K562 (cell line): ENCODE data around the gene OMP. TPM values are rescaled to one million over a fixed set of nuclear protein-coding genes. Genes with fewer than 3 reads are reported as not detected.

Source experiments
- ATAC-seq: fragments of 200-7000 bp; cut with Tn5 transposase; 3 replicates; pipeline ENCODE4 v1.9.1; 2020; ENCODE audit warnings: moderate library complexity
- BruUV-seq: library from RNA; stranded (reverse); fragments of 400-500 nt; replicated peaks from 2 replicates; lab custom pipeline; 2021; lab: Mats Ljungman, UMichigan
- CTCF ChIA-PET: fragments of 300-600 bp; formaldehyde crosslinking; extraction: SDS; loops from one replicate; lab custom pipeline; 2021; ENCODE audit warnings: low intra/inter-chr PET ratio; lab: Yijun Ruan, JAX
- POLR2A ChIA-PET: fragments of 300-600, 350-650 bp; sonication (Branson Sonifier 250); formaldehyde crosslinking; extraction: SDS; loops from one replicate; lab custom pipeline; 2021; ENCODE audit warnings: antibody characterized with exemption, inconsistent platforms; lab: Yijun Ruan, JAX
- DNase-seq, 4 experiments: peaks; one replicate each; pipeline versions ENCODE4 v3.0.0 to v3.0.0-alpha.2; 2011 to 2018; ENCODE audit warnings: low spot score in 3 of 4, mixed read lengths in 3 of 4; ENCODE audit errors: extremely low read depth in 1 of 4
- FAIRE-seq: peaks from 2 replicates; lab custom pipeline; 2011; peaks lifted over from hg19 to GRCh38; lab: Jason Lieb, UNC
- H2AFZ ChIP-seq: 2 replicates; pipeline ENCODE4 v1.6.0; 2011; ENCODE audit warnings: low read depth, low read length, control low read depth, inconsistent platforms
- H3K27ac ChIP-seq: fragments of 200-600 bp; 3 replicates; pipeline ENCODE4 v1.8.0; 2011; ENCODE audit warnings: low read depth, mild to moderate bottlenecking, control low read depth, inconsistent platforms, low read length, moderate library complexity, mixed read lengths; ENCODE audit errors: extremely low read depth
- H3K27me3 ChIP-seq, 2 experiments: fragments of 300-600 bp in 1 of 2; 2 replicates in 1 of 2; 3 replicates in 1 of 2; pipeline versions ENCODE4 v1.6.0 to v1.8.0; 2011; ENCODE audit warnings: inconsistent platforms in 2 of 2, low read length in 2 of 2, mild to moderate bottlenecking in 1 of 2, mixed read lengths in 1 of 2, moderate library complexity in 1 of 2; ENCODE audit not compliant: control insufficient read depth in 2 of 2, insufficient read depth in 2 of 2
- H3K36me3 ChIP-seq: fragments of 300-600 bp; 3 replicates; pipeline ENCODE4 v1.8.0; 2011; ENCODE audit warnings: mild to moderate bottlenecking, low read length, inconsistent platforms; ENCODE audit not compliant: control insufficient read depth, insufficient read depth
- H3K4me1 ChIP-seq, 2 experiments: fragments of 200-600 bp in 1 of 2; replicated peaks in 1 of 2; 2 replicates in 1 of 2; 3 replicates in 1 of 2; pipeline versions ENCODE4 v1.5.1 to v1.8.0; 2011; ENCODE audit warnings: inconsistent platforms in 2 of 2, low read length in 2 of 2, mild to moderate bottlenecking in 1 of 2, mixed read lengths in 1 of 2, moderate library complexity in 1 of 2; ENCODE audit not compliant: control insufficient read depth in 2 of 2, insufficient read depth in 2 of 2
- H3K4me2 ChIP-seq: 2 replicates; pipeline ENCODE4 v1.6.1; 2011; ENCODE audit warnings: low read length, control low read depth, inconsistent platforms, mixed read lengths; ENCODE audit not compliant: insufficient read depth
- H3K4me3 ChIP-seq: fragments of 200-600 bp; sonication (generic), shearing (Covaris generic); 2 replicates; pipeline ENCODE4 v1.5.1; 2016; ENCODE audit warnings: control low read depth, inconsistent platforms
- H3K79me2 ChIP-seq: fragments of 200-600 bp; 3 replicates; pipeline ENCODE4 v1.8.0; 2011; ENCODE audit warnings: low read length, inconsistent platforms; ENCODE audit not compliant: control insufficient read depth, insufficient read depth
- H3K9ac ChIP-seq, 2 experiments: 2 replicates each; pipeline versions ENCODE4 v1.6.0 to v1.6.1; 2011; ENCODE audit warnings: low read depth in 2 of 2, low read length in 2 of 2, control low read depth in 1 of 2, inconsistent platforms in 1 of 2, mild to moderate bottlenecking in 1 of 2, mixed read lengths in 1 of 2; ENCODE audit not compliant: insufficient read depth in 1 of 2
- H3K9me1 ChIP-seq: one replicate; pipeline ENCODE4 v1.6.0; 2011; ENCODE audit warnings: inconsistent platforms, mild to moderate bottlenecking, low read length, moderate library complexity; ENCODE audit not compliant: control insufficient read depth, insufficient read depth
- H3K9me3 ChIP-seq: replicated peaks from 2 replicates; pipeline ENCODE4 v1.5.1; 2011; ENCODE audit warnings: low read depth, low read length, inconsistent platforms; ENCODE audit not compliant: control insufficient read depth, insufficient read depth
- H4K20me1 ChIP-seq: replicated peaks from 2 replicates; pipeline ENCODE4 v1.6.1; 2011; ENCODE audit warnings: low read length, inconsistent platforms, mixed read lengths; ENCODE audit not compliant: control insufficient read depth, insufficient read depth
- GATAD2B ChIP-seq: fragments of 450-650 bp; IDR thresholded peaks from 2 replicates; pipeline ENCODE4 v1.6.1; 2017; ENCODE audit warnings: mild to moderate bottlenecking, borderline replicate concordance
- GTF2A2 ChIP-seq: IDR thresholded peaks from 2 replicates; pipeline ENCODE4 v1.6.1; 2016; ENCODE audit warnings: mild to moderate bottlenecking, missing genetic modification characterization, missing compliant biosample characterization
- HDAC8 ChIP-seq: fragments of 450-650 bp; IDR thresholded peaks from 2 replicates; pipeline ENCODE4 v1.6.1; 2016; ENCODE audit warnings: mild to moderate bottlenecking, missing genetic modification characterization, moderate library complexity, missing compliant biosample characterization
- NR4A1 ChIP-seq, 2 experiments: fragments of 250-450 bp in 1 of 2; fragments of 450-650 bp in 1 of 2; sonication (Bioruptor Pico) in 1 of 2; IDR thresholded peaks; 2 replicates each; pipeline versions ENCODE4 v1.4.0 to v1.6.1; 2016 to 2020; ENCODE audit warnings: mild to moderate bottlenecking in 2 of 2, missing compliant biosample characterization in 1 of 2, missing genetic modification characterization in 1 of 2, moderate library complexity in 1 of 2
- PCBP1 ChIP-seq: fragments of 200-400 bp; formaldehyde crosslinking; IDR thresholded peaks from 2 replicates; pipeline ENCODE4 v1.6.1; 2018; ENCODE audit warnings: mild to moderate bottlenecking, low read depth, low read length; ENCODE audit not compliant: poor library complexity, severe bottlenecking
- SMAD1 ChIP-seq: fragments of 150-350 bp; IDR thresholded peaks from 2 replicates; pipeline ENCODE4 v1.6.1; 2014; ENCODE audit warnings: low read length, low read depth; ENCODE audit not compliant: partially characterized antibody
- ZBED1 ChIP-seq: IDR thresholded peaks from 2 replicates; pipeline ENCODE4 v1.6.1; 2014
- ZNF311 ChIP-seq: fragments of 250-450 bp; sonication (Bioruptor Pico); IDR thresholded peaks from 2 replicates; pipeline ENCODE4 v1.4.0; 2020; ENCODE audit warnings: mild to moderate bottlenecking, moderate library complexity
- ZNF57 ChIP-seq: fragments of 450-650 bp; formaldehyde crosslinking; IDR thresholded peaks from 2 replicates; pipeline ENCODE4 v1.4.0; 2020; ENCODE audit warnings: mild to moderate bottlenecking, moderate library complexity
- WGBS: fragments of 100-300 bp; shearing (Covaris generic); methylation state at CpG from one replicate; pipeline ENCODE4 v1.1.6; 2016; ENCODE audit warnings: low coverage, mixed read lengths; ENCODE audit not compliant: insufficient coverage; ENCODE audit errors: missing lambda C conversion rate; 5-methylcytosine and 5-hydroxymethylcytosine counted together
- in situ Hi-C: fragments of 300-500 bp; cut with MboI; formaldehyde crosslinking; loops from 4 replicates; pipeline ENCODE4 v1.15.0; 2018; ENCODE audit warnings: inconsistent platforms, mixed read lengths
- intact Hi-C: fragments of 100-400 bp; cut with micrococcal nuclease; formaldehyde crosslinking; loops from 2 replicates; pipeline ENCODE4 v1.14.2; 2022
- polyA plus RNA-seq, 8 experiments: library from polyadenylated mRNA; depleted of rRNA in 4 of 8; stranded (reverse) in 5 of 8; unstranded in 3 of 8; fragments of >200 nt; fragmentation: Nextera tagmentation in 2 of 8; fragmentation: Illumina TruSeq in 1 of 8; extraction: Ambion mirVana in 2 of 8; extraction: Trizol in 1 of 8; gene quantifications; 2 replicates each; pipeline versions ENCODE4 v1.2.1 to v1.2.3, GENCODE V29; 2011 to 2014; ENCODE audit warnings: inconsistent platforms in 1 of 8, missing spikeins in 1 of 8
- total RNA-seq, 7 experiments: library from RNA; depleted of rRNA in 6 of 7; stranded (reverse); fragments of >200 nt in 6 of 7; fragmentation: Illumina TruSeq in 2 of 7; extraction: Trizol in 2 of 7; gene quantifications; 2 replicates each; pipeline versions ENCODE4 v1.2.1 to v1.2.3, GENCODE V29; 2011 to 2021; ENCODE audit warnings: low replicate concordance in 1 of 7
- TF ChIP-seq, protein P1 (sequence below): fragments of 450-650 bp; formaldehyde crosslinking; IDR thresholded peaks from 2 replicates; pipeline ENCODE4 v1.4.0; 2022; ENCODE audit warnings: mild to moderate bottlenecking, moderate library complexity
- TF ChIP-seq, protein P2 (sequence below): fragments of 250-450 bp; sonication (Bioruptor Pico); IDR thresholded peaks from 2 replicates; pipeline ENCODE4 v1.5.0; 2022; ENCODE audit warnings: mild to moderate bottlenecking

Gene OMP
- total and polyA plus RNA-seq, 9 of the 15 experiments (the other 6 are each of a cell fraction or from before 2014, with no cell fraction given) = not detected

DNA sequence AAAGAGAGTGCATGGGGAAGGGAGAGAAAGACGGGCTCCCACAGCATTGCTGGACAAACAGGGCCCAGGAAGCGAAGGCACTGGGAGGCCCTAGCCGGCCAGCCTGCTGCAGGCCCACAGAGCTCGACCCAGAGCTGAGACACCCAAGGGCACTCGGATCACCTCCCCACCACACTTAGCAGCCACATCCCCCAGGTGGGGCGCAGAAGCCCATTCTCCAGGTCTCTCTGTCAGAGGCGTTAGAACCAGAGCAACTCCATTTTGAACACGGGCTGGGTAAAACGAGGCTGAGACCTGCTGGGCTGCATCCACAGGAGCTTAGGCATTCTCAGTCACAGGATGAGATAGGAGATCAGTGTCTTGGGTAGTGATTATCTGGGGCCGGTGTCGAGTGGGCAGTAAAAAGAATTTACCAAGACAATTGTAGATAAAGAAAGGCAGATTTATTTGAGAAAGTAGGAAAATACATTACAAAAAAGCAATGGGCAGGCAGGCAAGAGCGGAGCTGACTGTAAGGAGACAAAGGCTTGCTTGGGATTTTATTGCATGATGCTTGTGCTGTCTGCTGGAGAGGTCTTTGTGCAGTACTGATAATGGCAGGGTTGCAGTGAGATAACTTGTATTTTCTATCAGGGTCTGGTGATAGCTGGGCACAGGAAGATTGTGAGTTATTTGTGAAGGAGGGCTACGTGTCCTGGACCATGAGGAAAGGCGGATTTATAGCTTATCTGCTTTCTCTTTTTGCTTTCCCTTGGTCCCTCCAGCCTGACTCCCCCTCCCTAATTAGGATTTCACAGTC is 49.2 kb upstream of the OMP start:
- no TSS peak for BruUV-seq
- H3K27ac ChIP-seq = no peak overlapping the region
- intact Hi-C loops (no loop called here), in situ Hi-C loops (no loop called here)
- no peaks in the 10 kb centered on the region for H4K20me1 ChIP-seq
- H2AFZ ChIP-seq = peak overlapping the region; percentile 51; the same call in 1 of the 2 replicates
- H3K4me2 ChIP-seq = peak overlapping the region; percentile 9; the same call in 1 of the 2 replicates
- ATAC-seq (no peak; the same call in 1 of the 3 replicates), DNase-seq (peak in 1 of 4 experiments; percentile 31), FAIRE-seq (no peak)
- 8% methylated on average over 14 of the region's 14 CpGs for WGBS
- ChIA-PET CTCF (no interaction called here), POLR2A (interaction anchor here (0.7 to 1.2 kb wide), 4 partner anchors 11 to 74 kb away, joined by 3 to 5 read pairs (median 4); partner anchors contain the start of gene CAPN5)
- H3K9me3 ChIP-seq = no peaks in the 10 kb centered on the region
- H3K4me1 ChIP-seq = peaks cover 8 to 15% of the 10 kb centered on the region in 2 experiments; a peak in 4 of 5 replicates
- no peaks in the 10 kb centered on the region for H3K36me3 ChIP-seq
- H3K9ac ChIP-seq = peak overlapping the region in 1 of 2 experiments; percentile 79; a peak in 2 of 4 replicates
- no peak overlapping the region for H3K4me3 ChIP-seq
- H3K79me2 ChIP-seq = no peaks in the 10 kb centered on the region
- peaks cover 0 to 12% of the 10 kb centered on the region in 2 experiments; a peak in 2 of 5 replicates for H3K27me3 ChIP-seq
- H3K9me1 ChIP-seq = no peaks in the 10 kb centered on the region
- no peak for TF ChIP-seq PCBP1
- TF ChIP-seq NR4A1 (CRISPR knock-in tag; IDR thresholded peaks at IDR 0.05) = no peak
- peak; percentile 99 for TF ChIP-seq NR4A1 (tag; IDR thresholded peaks at IDR 0.05)
- TF ChIP-seq GTF2A2 (tag) = no peak
- 0 out of 2 replicates have a peak, but pooled peaks have one; percentile 55 for TF ChIP-seq ZNF57 (CRISPR knock-in tag)
- TF ChIP-seq HDAC8 (tag) = peak; percentile 89
- TF ChIP-seq, protein P1, sequence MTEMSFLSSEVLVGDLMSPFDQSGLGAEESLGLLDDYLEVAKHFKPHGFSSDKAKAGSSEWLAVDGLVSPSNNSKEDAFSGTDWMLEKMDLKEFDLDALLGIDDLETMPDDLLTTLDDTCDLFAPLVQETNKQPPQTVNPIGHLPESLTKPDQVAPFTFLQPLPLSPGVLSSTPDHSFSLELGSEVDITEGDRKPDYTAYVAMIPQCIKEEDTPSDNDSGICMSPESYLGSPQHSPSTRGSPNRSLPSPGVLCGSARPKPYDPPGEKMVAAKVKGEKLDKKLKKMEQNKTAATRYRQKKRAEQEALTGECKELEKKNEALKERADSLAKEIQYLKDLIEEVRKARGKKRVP (CRISPR knock-in tag) = peak; percentile 73
- no peak for TF ChIP-seq GATAD2B
- TF ChIP-seq SMAD1 = no peak
- TF ChIP-seq ZNF311 (CRISPR knock-in tag) = 0 out of 2 replicates have a peak, but pooled peaks have one; percentile 55
- TF ChIP-seq, protein P2, sequence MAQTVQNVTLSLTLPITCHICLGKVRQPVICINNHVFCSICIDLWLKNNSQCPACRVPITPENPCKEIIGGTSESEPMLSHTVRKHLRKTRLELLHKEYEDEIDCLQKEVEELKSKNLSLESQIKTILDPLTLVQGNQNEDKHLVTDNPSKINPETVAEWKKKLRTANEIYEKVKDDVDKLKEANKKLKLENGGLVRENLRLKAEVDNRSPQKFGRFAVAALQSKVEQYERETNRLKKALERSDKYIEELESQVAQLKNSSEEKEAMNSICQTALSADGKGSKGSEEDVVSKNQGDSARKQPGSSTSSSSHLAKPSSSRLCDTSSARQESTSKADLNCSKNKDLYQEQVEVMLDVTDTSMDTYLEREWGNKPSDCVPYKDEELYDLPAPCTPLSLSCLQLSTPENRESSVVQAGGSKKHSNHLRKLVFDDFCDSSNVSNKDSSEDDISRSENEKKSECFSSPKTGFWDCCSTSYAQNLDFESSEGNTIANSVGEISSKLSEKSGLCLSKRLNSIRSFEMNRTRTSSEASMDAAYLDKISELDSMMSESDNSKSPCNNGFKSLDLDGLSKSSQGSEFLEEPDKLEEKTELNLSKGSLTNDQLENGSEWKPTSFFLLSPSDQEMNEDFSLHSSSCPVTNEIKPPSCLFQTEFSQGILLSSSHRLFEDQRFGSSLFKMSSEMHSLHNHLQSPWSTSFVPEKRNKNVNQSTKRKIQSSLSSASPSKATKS = no peak
- no peak for TF ChIP-seq ZBED1
